ENCODE measurements around the gene VWCE.
"Not testable (repeated sequence)": the region's sequence is repeated elsewhere in the genome, so short reads cannot be mapped to it uniquely, and the experiment has no call there.

GRCh38 chr11:61231585-61231984 is 63.5 kb downstream of the VWCE start:
- not testable (repeated sequence) for TF ChIP-seq ATF1 (CRISPR knock-in tag; IDR thresholded peaks at IDR 0.05); CTCF (IDR thresholded peaks at IDR 0.05); FOXJ3 (CRISPR knock-in tag; IDR thresholded peaks at IDR 0.05; ENCODE audit: borderline replicate concordance); STAT6 (CRISPR knock-in tag; conservative IDR thresholded peaks at IDR 0.05; ENCODE audit: low read depth); SMAD4 (CRISPR knock-in tag; IDR thresholded peaks at IDR 0.05); JAZF1 (CRISPR knock-in tag; IDR thresholded peaks at IDR 0.05); NFYB (CRISPR knock-in tag; conservative IDR thresholded peaks at IDR 0.05; ENCODE audit: low read depth); IRF1 (CRISPR knock-in tag; IDR thresholded peaks at IDR 0.05); FOXP4 (CRISPR knock-in tag; IDR thresholded peaks at IDR 0.05); PREB (CRISPR knock-in tag; IDR thresholded peaks at IDR 0.05; ENCODE audit: borderline replicate concordance); ZNF121 (CRISPR knock-in tag; IDR thresholded peaks at IDR 0.05)

Measured in WTC11 (cell line).